GM18526 (cell line): ENCODE data around the gene UBE3C.

Experiments
- POLR2A ChIP-seq: IDR thresholded peaks from 3 replicates; pipeline ENCODE4 v1.6.1; 2011; ENCODE audit not compliant: insufficient read length; ENCODE audit errors: extremely low read depth

UBE3C gene

GRCh38 chr7:157204134-157204533, 65.4 kb downstream of the UBE3C start:
- TF ChIP-seq POLR2A: no peak

GRCh38 chr7:157205438-157205837, 66.7 kb downstream of the UBE3C start:
- TF ChIP-seq POLR2A: no peak

- no peak for TF ChIP-seq POLR2A
Measured at GRCh38 chr7:157208571-157209413, 70.1 kb downstream of the UBE3C start.

GRCh38 chr7:157210682-157211081, 72.0 kb downstream of the UBE3C start:
- no peak for TF ChIP-seq POLR2A

GRCh38 chr7:157211690-157212089, 73.0 kb downstream of the UBE3C start:
- TF ChIP-seq POLR2A: no peak

GRCh38 chr7:157219154-157219553, 80.4 kb downstream of the UBE3C start:
- no peak for TF ChIP-seq POLR2A

- TF ChIP-seq POLR2A: no peak
Measured at GRCh38 chr7:157220916-157221569, 82.3 kb downstream of the UBE3C start.

- TF ChIP-seq POLR2A: no peak
Measured at GRCh38 chr7:157222687-157223086, 84.0 kb downstream of the UBE3C start.

GRCh38 chr7:157224627-157225026, 85.9 kb downstream of the UBE3C start:
- no peak for TF ChIP-seq POLR2A

GRCh38 chr7:157228864-157229422, 90.2 kb downstream of the UBE3C start:
- no peak for TF ChIP-seq POLR2A

- no peak for TF ChIP-seq POLR2A
Measured at GRCh38 chr7:157233677-157234076, 95.0 kb downstream of the UBE3C start.

GRCh38 chr7:157234271-157234670, 95.5 kb downstream of the UBE3C start:
- TF ChIP-seq POLR2A: no peak

GRCh38 chr7:157235357-157236333, 96.9 kb downstream of the UBE3C start:
- TF ChIP-seq POLR2A: no peak

- no peak for TF ChIP-seq POLR2A
Measured at GRCh38 chr7:157238087-157238486, 99.4 kb downstream of the UBE3C start.
